Measurements from ENCODE around the gene PITRM1.

PITRM1 gene

GRCh38 chr10:3145366-3145765, 27.2 kb downstream of the PITRM1 start:
- Histone ChIP-seq H3K9me3 (ENCODE audit: low read length) (no peaks in the 10 kb centered on the region), H3K9ac (ENCODE audit: low read length) (no peak overlapping the region), H3K27ac (ENCODE audit: low read depth, low read length) (no peak overlapping the region), H3K36me3 (ENCODE audit: insufficient read depth, low read length) (peaks cover 92% of the 10 kb centered on the region), H3K4me1 (ENCODE audit: insufficient read depth, low read length) (peaks cover 3% of the 10 kb centered on the region), H3K4me3 (ENCODE audit: low read depth in 1 of 2, low read length in 2 of 2) (no peak overlapping the region), H3K27me3 (ENCODE audit: control insufficient read depth in 1 of 2, insufficient read depth in 2 of 2, low read length in 2 of 2) (no peaks in the 10 kb centered on the region)

DNA sequence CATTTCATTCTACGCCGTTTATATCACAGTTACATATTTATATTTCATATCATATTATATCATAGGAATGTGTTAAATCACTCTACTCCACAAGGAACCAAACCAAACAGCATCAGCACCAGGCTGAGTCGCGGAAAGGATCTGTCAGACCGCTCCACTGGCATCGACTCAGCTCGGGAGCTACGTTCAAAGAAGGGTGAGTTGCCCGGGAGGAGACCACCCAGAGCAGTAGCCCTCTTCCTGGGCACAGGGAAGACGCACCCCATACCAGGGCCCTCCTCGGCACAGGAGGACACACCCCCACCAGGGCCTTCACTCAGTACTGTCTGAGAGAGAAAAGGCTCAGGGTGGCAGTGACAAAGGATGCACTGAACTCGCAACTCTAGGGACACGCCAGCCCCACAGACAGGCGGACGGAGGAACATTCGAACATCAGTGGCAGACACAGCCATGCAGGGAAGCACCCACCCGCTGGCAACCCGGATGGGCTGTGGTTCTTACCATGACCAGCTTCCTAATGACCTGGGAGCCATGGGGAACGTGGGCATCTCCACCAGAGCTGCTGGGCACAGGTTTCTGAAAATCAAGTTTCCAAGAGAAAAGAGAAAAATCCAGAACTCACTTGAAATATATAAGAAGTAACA, 28.7 kb downstream of the PITRM1 start:
- peaks cover 97% of the 10 kb centered on the region for H3K36me3 ChIP-seq (ENCODE audit: insufficient read depth, low read length)
- no peak overlapping the region for H3K27ac ChIP-seq (ENCODE audit: low read depth, low read length)
- no peaks in the 10 kb centered on the region for H3K27me3 ChIP-seq (ENCODE audit: control insufficient read depth in 1 of 2, insufficient read depth in 2 of 2, low read length in 2 of 2)
- no peak overlapping the region for H3K9ac ChIP-seq (ENCODE audit: low read length)
- no peak overlapping the region for H3K4me3 ChIP-seq (ENCODE audit: low read depth in 1 of 2, low read length in 2 of 2)
- no peaks in the 10 kb centered on the region for H3K9me3 ChIP-seq (ENCODE audit: low read length)
- peaks cover 7% of the 10 kb centered on the region for H3K4me1 ChIP-seq (ENCODE audit: insufficient read depth, low read length)

DNA sequence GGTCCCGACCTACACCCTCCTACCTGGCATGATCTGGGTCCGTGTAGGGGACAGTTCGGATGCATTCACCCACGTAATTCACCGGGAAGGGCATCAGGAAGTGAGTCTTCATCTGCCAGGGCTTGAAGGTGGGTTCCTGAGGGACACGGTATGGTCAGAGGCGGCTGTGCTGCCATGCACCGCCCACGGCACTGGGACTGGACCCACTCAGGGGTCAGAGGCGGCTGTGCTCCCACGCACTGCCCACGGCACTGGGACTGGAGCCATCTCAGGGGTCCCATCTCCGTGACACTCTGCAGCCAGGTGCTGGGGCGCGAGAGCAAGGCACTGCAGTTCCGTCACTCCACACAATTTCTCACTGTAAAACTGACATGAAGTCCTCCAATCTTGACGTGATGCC, 29.2 kb downstream of the PITRM1 start:
- Histone ChIP-seq H3K9me3 (ENCODE audit: low read length) (no peaks in the 10 kb centered on the region), H3K9ac (ENCODE audit: low read length) (no peak overlapping the region), H3K4me3 (ENCODE audit: low read depth in 1 of 2, low read length in 2 of 2) (no peak overlapping the region), H3K27ac (ENCODE audit: low read depth, low read length) (no peak overlapping the region), H3K4me1 (ENCODE audit: insufficient read depth, low read length) (peaks cover 7% of the 10 kb centered on the region), H3K36me3 (ENCODE audit: insufficient read depth, low read length) (peaks cover 98% of the 10 kb centered on the region), H3K27me3 (ENCODE audit: control insufficient read depth in 1 of 2, insufficient read depth in 2 of 2, low read length in 2 of 2) (no peaks in the 10 kb centered on the region)

GRCh38 chr10:3142146-3142875, 30.3 kb downstream of the PITRM1 start:
- H3K4me3 ChIP-seq (ENCODE audit: low read depth in 1 of 2, low read length in 2 of 2): no peak overlapping the region
- H3K9ac ChIP-seq (ENCODE audit: low read length): no peak overlapping the region
- peaks cover 96% of the 10 kb centered on the region for H3K36me3 ChIP-seq (ENCODE audit: insufficient read depth, low read length)
- no peaks in the 10 kb centered on the region for H3K27me3 ChIP-seq (ENCODE audit: control insufficient read depth in 1 of 2, insufficient read depth in 2 of 2, low read length in 2 of 2)
- H3K9me3 ChIP-seq (ENCODE audit: low read length): no peaks in the 10 kb centered on the region
- H3K4me1 ChIP-seq (ENCODE audit: insufficient read depth, low read length): peaks cover 15% of the 10 kb centered on the region
- H3K27ac ChIP-seq (ENCODE audit: low read depth, low read length): no peak overlapping the region

DNA sequence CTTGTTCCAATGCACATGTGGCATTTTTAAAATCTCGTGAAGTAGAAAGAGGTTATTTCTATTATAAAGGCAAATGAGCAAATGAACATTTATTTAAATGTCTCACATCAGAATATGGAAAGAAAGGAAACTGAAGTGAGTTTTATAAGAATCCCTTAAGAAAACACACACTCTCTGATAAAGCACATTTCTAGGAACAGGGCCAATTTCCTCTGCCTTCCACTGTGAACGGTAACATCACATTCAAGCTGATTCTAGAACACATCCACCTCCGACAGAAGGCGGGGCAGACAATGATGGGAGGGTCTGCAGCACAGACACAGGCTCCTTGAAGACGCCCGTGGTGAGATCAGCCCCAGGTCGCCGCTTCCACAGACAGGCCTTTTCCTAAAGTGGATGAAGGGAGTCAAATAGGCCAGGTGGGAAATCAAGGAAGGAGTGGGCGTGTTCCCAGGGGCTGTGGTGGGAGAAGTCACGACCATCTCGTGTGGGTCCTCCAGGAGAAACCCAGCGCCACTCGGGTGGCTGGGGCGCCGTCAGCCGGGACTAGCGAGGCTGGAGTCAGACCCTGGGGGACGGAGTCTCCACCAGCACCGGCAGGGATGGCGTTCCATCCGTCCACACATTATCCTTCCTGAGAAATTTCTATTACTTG, 31.1 kb downstream of the PITRM1 start:
- Histone ChIP-seq H3K4me3 (ENCODE audit: low read depth in 1 of 2, low read length in 2 of 2) (no peak overlapping the region), H3K36me3 (ENCODE audit: insufficient read depth, low read length) (peaks cover 87% of the 10 kb centered on the region), H3K9me3 (ENCODE audit: low read length) (no peaks in the 10 kb centered on the region), H3K27ac (ENCODE audit: low read depth, low read length) (no peak overlapping the region), H3K27me3 (ENCODE audit: control insufficient read depth in 1 of 2, insufficient read depth in 2 of 2, low read length in 2 of 2) (no peaks in the 10 kb centered on the region), H3K9ac (ENCODE audit: low read length) (no peak overlapping the region), H3K4me1 (ENCODE audit: insufficient read depth, low read length) (peaks cover 15% of the 10 kb centered on the region)

DNA sequence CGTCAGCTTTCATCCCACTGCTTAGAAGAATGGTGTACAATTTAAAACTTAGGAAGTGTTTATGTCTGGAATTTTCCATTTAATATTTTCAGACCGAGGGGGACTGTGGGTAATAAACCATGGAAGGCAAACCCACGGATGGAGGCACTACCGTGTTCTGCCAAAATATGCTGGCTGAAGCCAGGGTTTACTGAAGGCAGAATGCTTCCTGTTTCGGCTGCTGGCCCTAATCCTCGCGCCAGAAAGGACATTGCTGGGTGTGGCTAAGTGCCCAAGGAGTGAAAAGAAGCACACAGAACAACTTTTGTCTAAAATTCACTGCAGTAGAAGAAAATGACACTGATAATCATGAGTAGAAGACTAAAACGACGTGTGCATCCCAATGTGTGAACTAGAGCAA, 32.3 kb downstream of the PITRM1 start:
- H3K9me3 ChIP-seq (ENCODE audit: low read length): no peaks in the 10 kb centered on the region

DNA sequence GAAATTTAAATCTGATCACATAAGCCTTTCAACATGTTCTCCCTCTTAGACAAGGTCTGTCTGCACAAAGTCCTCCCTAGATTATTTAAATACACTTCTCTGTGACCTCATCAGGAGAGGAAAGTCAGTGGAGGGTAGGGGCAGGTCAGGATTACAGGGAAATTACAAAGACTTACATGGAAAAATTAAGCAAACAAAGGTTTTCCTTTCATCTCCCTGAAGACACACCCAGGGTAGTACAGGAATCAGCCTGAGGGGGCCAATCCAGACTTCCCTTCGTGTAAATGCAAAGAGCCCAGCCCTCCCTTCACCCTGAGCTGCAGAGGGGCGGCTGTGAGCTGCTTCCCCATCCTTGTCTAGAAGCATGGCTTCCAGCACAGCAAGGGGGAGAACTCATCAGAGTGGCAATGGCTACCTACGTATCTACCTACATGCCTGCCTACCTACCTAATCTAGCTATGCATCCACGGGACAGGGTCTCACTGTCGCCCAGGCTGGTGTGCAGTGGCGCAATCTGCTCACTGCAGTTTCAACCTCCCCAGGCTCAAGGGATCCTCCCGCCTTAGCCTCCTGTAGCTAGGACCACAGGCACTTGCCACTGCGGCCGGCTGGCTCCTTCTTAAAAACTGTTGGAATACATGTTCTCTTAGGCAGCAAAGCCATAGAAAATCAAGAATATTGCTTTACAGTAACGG, 33.2 kb downstream of the PITRM1 start:
- Histone ChIP-seq H3K4me3 (ENCODE audit: low read depth in 1 of 2, low read length in 2 of 2) (no peak overlapping the region), H3K4me1 (ENCODE audit: insufficient read depth, low read length) (peaks cover 15% of the 10 kb centered on the region), H3K9ac (ENCODE audit: low read length) (no peak overlapping the region), H3K27me3 (ENCODE audit: control insufficient read depth in 1 of 2, insufficient read depth in 2 of 2, low read length in 2 of 2) (no peaks in the 10 kb centered on the region), H3K9me3 (ENCODE audit: low read length) (no peaks in the 10 kb centered on the region), H3K36me3 (ENCODE audit: insufficient read depth, low read length) (peaks cover 75% of the 10 kb centered on the region), H3K27ac (ENCODE audit: low read depth, low read length) (no peak overlapping the region)

More for the DNA sequence above, 32.3 kb downstream of the PITRM1 start:
- H3K27ac ChIP-seq (ENCODE audit: low read depth, low read length): no peak overlapping the region
- no peaks in the 10 kb centered on the region for H3K27me3 ChIP-seq (ENCODE audit: control insufficient read depth in 1 of 2, insufficient read depth in 2 of 2, low read length in 2 of 2)
- peaks cover 15% of the 10 kb centered on the region for H3K4me1 ChIP-seq (ENCODE audit: insufficient read depth, low read length)
- peaks cover 76% of the 10 kb centered on the region for H3K36me3 ChIP-seq (ENCODE audit: insufficient read depth, low read length)
- no peak overlapping the region for H3K4me3 ChIP-seq (ENCODE audit: low read depth in 1 of 2, low read length in 2 of 2)
- no peak overlapping the region for H3K9ac ChIP-seq (ENCODE audit: low read length)

- H3K9me3 ChIP-seq (ENCODE audit: low read length): no peaks in the 10 kb centered on the region
- H3K4me3 ChIP-seq (ENCODE audit: low read depth in 1 of 2, low read length in 2 of 2): no peak overlapping the region
- no peak overlapping the region for H3K27ac ChIP-seq (ENCODE audit: low read depth, low read length)
- H3K9ac ChIP-seq (ENCODE audit: low read length): no peak overlapping the region
- no peaks in the 10 kb centered on the region for H3K27me3 ChIP-seq (ENCODE audit: control insufficient read depth in 1 of 2, insufficient read depth in 2 of 2, low read length in 2 of 2)
- peaks cover 66% of the 10 kb centered on the region for H3K36me3 ChIP-seq (ENCODE audit: insufficient read depth, low read length)
- H3K4me1 ChIP-seq (ENCODE audit: insufficient read depth, low read length): peaks cover 15% of the 10 kb centered on the region
Measured at GRCh38 chr10:3137958-3138726, 34.4 kb downstream of the PITRM1 start.

- no peak overlapping the region for H3K4me3 ChIP-seq (ENCODE audit: low read depth in 1 of 2, low read length in 2 of 2)
Measured at GRCh38 chr10:3136763-3137611, 35.6 kb downstream of the PITRM1 start.

GRCh38 chr10:3136336-3136735, 36.2 kb downstream of the PITRM1 start:
- Histone ChIP-seq H3K36me3 (ENCODE audit: insufficient read depth, low read length) (peaks cover 52% of the 10 kb centered on the region), H3K9me3 (ENCODE audit: low read length) (no peaks in the 10 kb centered on the region), H3K9ac (ENCODE audit: low read length) (no peak overlapping the region), H3K4me1 (ENCODE audit: insufficient read depth, low read length) (peaks cover 15% of the 10 kb centered on the region), H3K4me3 (ENCODE audit: low read depth in 1 of 2, low read length in 2 of 2) (no peak overlapping the region), H3K27me3 (ENCODE audit: control insufficient read depth in 1 of 2, insufficient read depth in 2 of 2, low read length in 2 of 2) (no peaks in the 10 kb centered on the region), H3K27ac (ENCODE audit: low read depth, low read length) (no peak overlapping the region)

More at GRCh38 chr10:3136763-3137611, 35.6 kb downstream of the PITRM1 start:
- no peaks in the 10 kb centered on the region for H3K27me3 ChIP-seq (ENCODE audit: control insufficient read depth in 1 of 2, insufficient read depth in 2 of 2, low read length in 2 of 2)
- H3K9ac ChIP-seq (ENCODE audit: low read length): no peak overlapping the region
- H3K9me3 ChIP-seq (ENCODE audit: low read length): no peaks in the 10 kb centered on the region
- peaks cover 15% of the 10 kb centered on the region for H3K4me1 ChIP-seq (ENCODE audit: insufficient read depth, low read length)
- H3K27ac ChIP-seq (ENCODE audit: low read depth, low read length): no peak overlapping the region
- H3K36me3 ChIP-seq (ENCODE audit: insufficient read depth, low read length): peaks cover 59% of the 10 kb centered on the region

Measured in muscle layer of colon (tissue), 2 donors.